GM19193 (cell line): ENCODE data around the gene HSD17B1.

Experiments
- POLR2A ChIP-seq: IDR thresholded peaks from 4 replicates; pipeline ENCODE4 v1.6.1; 2011; ENCODE audit not compliant: insufficient read depth, insufficient read length; ENCODE audit errors: extremely low read depth

HSD17B1 gene

GRCh38 chr17:42591411-42591810 lies 38.7 kb downstream of the HSD17B1 start:
- no peak for TF ChIP-seq POLR2A

DNA sequence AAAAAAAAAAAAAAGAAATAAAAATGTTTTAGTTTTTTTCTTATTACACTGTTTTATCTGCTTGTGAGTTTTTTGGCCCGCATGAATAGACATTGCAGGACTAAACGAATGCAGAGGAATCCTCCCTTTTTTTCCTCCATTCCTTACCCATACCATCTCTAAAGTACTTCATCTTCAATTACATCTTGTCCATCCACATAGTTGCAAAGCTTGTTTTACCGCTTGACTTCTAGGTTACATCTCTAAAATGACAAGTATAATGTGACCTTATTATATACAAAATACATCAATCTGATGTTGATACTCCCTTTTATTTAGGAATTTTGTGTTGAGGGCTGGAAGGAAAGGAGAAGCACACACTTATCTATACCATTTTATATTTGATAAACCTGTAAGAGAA lies 43.7 kb downstream of the HSD17B1 start:
- TF ChIP-seq POLR2A = no peak

- no peak for TF ChIP-seq POLR2A
These were observed 46.2 kb downstream of the HSD17B1 start for GRCh38 chr17:42598905-42599304.

- TF ChIP-seq POLR2A = no peak
These were observed 50.6 kb downstream of the HSD17B1 start for GRCh38 chr17:42603318-42603717.
